Occipital lobe (tissue), 2 donors: Measurements from ENCODE around the gene SSRP1. TPM values are rescaled to one million over a fixed set of nuclear protein-coding genes. Genes with fewer than 3 reads are reported as not detected.

Experiments used
- DNase-seq: peaks from one replicate; lab custom pipeline; 2025; lab: John Stamatoyannopoulos, UW
- total RNA-seq: library from RNA; depleted of rRNA; stranded (reverse); fragments of >200 nt; gene quantifications from one replicate; pipeline ENCODE4 v1.2.3, GENCODE V29; 2014

The SSRP1 gene
- total RNA-seq, 1 donor from 2014 or later = 49.8 TPM

DNA sequence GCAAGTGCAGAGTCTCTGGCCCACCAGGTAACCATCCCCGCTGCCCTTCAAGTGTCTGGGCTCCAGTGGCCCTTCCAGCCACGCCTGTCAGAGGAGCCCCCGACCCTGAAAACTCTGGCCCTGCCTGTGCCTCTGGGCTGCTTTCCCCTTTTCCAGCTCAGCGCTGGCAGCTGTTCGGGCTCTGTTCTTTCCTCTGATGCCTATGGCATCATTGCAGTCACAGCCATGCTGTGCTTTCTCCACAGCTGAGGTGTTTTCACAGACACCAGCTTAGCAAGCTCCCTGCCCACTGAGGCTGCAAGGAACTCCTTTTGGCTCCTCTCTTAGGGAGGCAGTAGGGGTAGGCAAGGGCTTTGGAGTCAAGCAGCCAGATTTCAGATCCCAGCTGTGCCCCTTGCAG is 23.7 kb upstream of the SSRP1 start:
- no peak for DNase-seq

DNA sequence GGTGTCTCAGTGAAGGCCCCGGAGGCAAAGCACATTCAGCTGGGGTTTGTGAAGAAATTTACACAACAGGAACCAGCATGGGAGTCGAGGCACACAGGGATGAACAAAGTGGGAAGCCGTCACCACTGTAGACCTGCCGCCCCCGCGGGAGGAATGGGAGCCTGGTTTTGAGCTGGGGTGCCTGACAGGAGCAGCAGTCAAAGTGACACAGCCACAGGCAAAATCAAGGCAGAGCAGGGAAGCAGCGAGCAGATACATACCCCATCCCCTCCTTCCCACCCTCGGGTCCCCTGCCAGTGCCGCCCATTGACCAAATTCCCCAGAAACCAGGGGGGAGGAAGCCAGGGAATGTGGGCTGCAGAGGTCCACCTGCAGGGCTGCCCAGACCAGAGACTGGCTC is 23.3 kb upstream of the SSRP1 start:
- DNase-seq = no peak

DNA sequence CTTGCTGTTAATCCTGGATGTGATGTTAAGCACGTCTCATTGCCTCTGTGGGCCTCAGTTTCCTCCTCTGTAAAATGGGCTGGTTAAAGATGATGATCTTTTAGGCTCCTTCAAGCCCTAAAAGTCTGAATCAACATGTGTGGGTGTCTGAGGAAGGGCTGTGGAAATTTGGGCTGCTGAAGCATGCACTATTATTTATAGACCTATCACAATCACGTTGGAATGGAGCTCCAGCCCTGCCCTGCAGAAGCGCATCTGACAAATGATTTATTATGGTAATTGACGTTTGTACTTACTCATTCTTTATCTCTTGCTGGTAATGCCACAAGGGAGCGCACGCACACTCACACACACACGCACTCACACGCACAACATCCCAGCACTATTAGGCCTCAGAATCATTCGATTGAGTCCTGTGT is 22.9 kb upstream of the SSRP1 start:
- DNase-seq = no peak

DNA sequence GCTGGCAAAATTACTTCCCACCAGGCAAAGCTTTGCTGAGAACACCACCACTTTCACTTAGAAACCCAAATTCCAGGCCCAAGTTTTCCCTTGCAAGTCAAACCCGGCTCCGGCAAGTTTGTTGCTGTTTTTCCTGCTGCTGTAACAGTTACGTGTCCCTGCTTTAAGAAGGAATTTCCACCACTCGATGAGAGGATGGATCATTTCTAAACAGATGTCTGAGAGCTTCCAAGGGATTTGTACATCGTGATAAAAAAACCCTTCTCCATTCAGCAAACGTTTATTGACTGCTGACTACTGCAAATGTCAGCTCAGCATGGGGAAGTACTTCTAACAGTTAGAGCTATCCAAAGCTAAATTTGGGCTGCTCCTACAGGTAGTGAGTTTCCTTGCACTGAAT is 22.2 kb upstream of the SSRP1 start:
- no peak for DNase-seq

DNA sequence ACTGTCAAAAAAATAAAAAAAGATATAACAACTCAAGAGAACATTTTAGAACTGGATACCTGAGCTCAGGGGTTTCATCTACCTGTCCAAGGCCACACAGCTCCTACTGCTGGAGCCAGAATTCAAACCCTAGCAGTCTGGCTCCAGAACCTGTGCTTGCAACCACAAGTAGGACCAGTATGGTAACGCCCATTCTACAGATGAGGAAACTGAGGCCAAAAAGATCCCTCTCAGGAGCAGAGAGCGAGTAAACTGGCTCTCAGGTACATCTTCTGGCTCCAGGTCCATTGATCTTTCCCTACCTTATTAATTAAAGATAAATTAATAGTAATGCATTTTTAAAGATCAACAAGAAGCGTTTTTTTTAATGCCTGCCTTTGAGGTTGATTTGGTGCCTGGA is 21.6 kb upstream of the SSRP1 start:
- no peak for DNase-seq

DNA sequence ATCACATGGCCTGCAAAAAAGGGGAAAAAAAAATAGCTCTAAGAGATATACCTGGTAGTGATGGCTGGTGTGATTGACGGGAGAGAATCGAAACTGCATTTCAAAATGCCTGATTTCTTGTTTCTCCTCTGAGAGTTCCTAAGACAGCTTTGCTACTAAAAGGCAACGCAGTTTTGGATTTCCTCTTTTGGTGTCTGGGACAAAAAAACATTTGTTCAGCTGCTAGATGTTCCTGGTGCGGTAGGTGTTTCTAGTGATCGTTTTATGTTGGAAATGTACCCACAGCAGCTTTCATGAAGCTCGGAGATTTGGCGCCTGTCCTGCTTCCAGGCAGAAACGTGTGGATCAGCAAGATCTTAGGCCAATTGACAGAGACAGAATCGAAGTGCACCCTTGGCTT is 20.6 kb upstream of the SSRP1 start:
- DNase-seq = peak; percentile 27

DNA sequence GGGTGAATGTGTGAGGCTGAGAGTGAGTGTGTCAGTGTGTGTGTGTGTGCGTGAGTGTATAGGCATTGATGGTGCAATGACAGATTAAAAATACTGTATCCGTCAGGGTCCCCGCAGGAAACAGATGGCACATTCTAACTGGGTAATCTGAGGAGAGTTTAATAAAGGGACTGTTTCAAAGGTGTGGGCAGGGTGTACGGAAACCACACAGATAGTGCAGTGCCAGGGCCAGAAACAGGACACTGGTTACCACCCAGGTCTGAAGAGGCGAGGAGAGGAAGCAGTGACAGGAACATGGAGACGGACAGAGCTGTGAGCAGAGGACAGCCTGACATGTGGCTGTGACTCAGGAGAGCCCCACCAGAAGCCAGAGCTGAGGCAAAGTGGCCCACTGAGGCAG is 19.0 kb upstream of the SSRP1 start:
- no peak for DNase-seq

DNA sequence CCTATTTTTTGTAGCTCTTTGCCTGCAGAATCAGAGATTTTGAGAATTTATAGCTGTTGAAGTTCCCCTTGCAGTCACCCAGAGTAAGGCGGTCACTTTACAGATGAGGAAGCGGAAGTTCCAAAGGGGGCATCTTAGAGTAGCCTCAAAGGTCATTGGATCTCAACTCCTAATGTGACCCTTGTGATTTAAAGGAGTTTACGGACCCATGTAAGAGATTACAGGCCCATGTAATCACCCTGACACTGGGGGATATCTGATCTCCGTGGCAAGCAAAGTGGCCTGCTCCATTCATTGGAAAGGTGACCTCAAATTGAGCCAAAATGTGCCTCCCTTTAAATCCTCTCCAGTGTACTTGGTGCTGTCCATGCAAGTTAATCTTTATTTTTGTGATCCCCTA is 18.2 kb upstream of the SSRP1 start:
- no peak for DNase-seq

DNA sequence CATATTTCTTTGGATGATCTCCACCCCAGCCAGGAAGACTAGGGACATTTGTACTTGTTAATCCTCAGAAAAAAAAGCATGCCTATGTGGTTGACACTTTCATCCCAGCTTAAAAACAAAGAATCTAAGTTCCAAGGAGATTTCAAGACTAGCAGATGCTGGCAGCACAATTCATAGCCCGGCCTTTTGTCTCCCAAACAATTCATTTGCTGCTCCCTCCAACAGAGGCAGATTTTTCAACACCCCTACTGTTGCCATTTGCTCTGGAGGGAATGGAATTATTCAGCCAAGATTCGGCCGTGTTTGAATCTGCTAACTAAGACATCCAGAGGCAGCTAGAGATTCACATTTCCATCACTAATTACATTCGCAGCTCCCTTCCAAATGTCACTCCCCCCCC is 17.8 kb upstream of the SSRP1 start:
- no peak for DNase-seq

DNA sequence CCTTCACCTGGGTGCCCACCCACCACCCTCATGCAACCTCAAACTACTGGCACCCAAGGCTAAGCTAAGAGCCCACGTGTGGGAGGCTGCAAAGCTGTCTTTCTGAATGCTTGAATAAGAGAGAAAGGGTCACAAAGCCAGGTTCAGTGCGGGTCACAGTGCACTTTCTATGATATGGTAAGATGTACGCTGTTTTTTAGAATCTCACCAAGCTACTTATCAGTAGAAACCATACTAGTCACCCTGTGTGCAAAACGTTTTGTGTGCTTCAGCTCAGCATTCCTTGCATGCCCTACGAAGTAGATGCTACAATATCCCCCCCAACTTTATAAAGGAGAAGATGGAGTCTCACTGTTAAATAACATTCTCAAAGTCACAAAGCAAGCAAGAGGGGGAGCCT is 17.3 kb upstream of the SSRP1 start:
- no peak for DNase-seq

DNA sequence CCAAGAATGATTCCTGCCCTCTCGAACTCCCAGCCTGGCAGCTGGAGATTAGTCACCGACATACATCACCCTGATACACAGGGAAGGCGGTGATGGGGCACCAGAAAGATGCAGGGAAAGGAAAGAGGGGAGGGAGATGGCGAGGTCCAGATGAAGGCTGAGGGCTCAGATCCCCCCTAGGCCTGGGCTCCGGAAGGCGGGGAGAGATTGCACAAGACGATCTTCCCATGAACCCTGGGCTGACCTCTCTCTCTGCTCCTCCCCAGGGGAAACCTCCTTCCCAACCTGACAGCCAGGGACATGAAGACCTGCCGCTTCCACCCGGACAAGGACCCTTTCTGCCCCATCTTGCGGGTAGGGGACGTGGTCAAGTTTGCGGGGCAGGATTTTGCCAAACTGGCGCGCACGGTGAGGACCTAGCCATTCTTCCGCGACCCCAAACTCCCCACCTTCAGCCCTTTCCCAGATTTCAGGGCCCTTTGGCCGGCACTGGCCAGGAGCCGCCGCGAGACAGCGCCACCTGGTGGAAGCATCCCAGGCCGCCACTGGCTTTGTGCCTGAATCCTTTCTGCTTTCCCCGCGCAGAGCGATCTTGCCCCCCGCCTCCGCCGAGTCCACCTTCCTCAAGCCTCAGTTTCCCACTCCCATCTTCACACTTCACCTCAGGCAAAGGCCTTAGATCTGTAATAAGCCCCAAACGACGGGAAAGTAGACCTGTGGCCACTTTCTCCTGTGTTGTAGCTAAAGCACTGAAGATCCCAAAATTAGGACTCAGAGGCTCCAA is 14.0 kb upstream of the SSRP1 start:
- no peak for DNase-seq

DNA sequence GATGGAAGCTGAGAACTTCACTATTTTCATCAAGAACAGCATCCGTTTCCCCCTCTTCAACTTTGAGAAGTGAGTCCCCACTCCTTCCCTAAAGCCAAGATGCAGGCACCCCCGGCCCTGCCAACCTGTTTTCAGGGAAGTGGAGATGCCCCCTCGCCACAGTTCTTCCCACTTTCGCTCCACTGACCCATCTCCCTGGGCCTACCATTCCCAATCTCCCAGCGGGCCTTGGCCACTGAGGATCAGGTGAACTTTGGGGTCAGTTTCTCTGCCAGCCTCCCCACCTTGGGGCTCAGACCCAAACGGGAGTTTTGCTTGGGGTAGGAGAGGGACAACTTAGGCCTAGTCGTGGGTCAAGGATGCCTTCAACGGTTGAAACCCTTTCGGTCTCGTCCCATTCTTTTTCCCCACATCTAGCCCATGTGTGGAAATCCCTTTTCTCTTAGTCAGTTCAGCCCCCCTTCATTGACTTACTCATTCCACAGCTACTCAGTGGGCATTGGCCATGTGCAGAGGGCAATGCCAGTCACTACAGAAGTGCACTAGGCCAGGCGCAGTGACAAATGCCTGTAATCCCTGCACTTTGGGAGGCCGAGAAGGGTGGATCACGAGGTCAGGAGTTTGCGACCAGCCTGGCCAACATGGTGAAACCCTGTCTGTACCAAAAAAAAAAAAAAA is 13.1 kb upstream of the SSRP1 start:
- DNase-seq = no peak

DNA sequence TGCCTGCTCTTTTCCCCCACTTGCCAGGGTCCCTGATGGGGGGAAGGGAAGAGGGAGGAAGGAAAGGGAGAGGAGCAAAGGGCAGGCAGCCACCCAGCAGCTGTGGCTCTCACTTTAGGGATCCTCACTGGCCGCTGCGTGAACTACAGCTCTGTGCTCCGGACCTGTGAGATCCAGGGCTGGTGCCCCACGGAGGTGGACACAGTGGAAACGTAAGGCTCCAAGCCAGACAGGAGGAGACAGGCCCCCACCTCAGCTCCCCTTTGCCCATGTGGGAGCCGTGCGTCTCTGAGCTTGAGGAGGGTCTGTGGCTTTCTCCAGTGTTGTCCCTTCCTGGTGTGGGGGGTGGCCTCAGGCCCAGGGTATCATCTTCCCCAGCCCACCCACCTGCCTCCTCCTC is 12.4 kb upstream of the SSRP1 start:
- no peak for DNase-seq

DNA sequence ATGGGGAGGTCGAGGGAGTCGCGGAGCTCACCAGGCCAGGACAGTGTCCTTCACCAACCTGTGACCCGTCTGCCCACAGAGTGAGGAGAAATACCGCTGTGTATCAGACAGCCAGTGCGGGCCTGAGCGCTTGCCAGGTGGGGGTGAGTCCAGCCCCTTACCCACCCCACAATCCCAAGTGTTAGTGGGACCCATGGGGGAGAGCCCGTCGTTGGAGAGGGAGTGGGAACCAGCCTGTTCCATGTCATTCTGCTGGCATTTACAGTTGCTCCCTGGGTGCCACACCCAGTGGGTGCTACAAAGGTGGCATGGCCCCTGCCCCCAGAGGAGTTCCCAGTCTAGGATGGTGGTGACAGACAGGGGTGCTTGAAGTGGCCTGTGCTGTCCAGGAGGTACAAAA is 11.6 kb upstream of the SSRP1 start:
- DNase-seq = no peak

DNA sequence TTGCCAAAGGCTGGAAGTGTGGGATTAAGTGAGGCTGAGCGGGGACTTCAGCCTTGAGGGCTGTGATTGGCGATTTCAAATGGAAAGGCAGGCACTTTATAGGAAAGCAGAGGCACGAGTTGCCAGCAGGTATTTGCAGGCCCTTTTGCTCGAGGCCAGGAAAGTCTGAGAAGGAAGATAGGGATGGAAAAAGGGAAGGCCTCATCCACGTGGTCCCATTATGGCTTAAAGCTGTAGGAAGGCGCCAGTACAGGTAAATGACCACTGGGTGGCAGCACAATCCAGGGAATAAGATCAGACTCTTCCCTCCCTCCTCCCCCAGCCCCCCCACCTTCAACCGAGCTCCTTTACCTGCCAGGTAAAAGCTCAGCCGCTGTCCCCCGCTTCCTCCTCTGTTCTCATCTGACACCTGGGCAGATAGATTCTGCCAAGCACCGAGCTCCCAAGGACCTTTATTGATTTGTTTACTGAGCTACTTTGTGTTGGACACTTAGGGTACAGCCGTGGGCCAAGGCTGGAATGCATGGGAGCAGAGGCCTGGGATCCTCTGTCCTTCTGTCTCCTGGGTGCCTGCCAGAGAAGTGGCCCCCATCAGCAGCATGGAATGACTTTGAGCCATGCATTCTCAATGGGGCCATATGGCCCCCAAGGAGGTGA is 10.0 kb upstream of the SSRP1 start:
- peak; percentile 54 for DNase-seq

DNA sequence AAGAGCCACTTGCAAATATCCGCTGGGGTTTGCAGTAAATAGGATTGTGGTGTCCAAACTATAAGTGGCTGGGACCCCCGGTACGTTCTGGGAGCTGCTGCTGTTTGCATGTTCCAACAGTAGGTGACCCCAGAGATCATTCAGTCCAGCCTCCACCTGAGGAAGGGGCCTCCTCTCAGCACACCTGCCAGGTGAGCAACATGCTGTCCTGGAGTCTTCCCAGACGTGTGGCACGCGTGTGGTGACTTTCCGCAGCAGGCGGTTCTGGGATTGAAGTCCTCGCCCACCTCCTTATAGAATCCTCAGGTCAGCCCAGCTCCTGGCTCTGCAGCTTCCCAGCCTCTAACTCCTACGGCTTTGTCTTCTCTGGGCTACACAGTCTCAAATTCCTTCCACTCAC is 9.1 kb upstream of the SSRP1 start:
- DNase-seq = no peak

DNA sequence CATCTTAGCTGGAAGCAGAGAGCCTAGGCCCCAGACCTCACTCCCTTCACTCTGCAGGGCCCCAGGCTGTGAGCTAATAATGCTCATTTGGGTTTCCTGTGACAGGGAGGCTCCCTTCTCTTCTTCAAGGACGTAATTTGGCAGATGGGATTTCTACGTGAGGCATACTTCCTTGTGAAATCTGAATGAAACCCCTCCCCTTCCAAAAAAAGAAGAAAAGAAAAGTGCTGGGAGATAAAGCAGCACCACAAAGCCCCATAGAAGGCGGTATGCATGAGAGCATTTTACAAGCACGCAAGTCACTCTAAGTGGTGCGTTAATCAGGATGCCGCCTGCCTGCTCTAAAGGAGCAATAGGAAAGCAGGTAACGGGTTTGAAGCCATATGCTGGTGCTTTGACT is 8.1 kb upstream of the SSRP1 start:
- no peak for DNase-seq

DNA sequence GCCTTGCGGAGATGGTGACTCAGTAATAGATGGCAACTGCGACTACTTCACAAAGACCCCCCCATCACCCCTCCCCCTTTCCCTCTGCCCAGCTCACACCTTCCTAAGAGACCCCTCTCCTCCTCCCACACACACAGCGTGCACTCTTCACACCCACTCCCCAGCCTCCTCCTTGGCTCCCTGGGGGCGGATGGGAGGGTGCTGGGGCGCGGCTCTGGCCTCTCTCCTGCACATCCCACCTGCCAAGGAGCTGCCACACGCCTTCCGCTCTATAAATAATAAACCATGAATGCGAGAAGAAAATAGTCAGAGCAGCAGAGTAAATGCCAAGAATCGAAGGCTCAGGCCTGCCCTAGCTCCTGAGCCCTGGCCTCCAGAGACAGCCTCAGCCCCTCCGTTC is 7.0 kb upstream of the SSRP1 start:
- DNase-seq = no peak

DNA sequence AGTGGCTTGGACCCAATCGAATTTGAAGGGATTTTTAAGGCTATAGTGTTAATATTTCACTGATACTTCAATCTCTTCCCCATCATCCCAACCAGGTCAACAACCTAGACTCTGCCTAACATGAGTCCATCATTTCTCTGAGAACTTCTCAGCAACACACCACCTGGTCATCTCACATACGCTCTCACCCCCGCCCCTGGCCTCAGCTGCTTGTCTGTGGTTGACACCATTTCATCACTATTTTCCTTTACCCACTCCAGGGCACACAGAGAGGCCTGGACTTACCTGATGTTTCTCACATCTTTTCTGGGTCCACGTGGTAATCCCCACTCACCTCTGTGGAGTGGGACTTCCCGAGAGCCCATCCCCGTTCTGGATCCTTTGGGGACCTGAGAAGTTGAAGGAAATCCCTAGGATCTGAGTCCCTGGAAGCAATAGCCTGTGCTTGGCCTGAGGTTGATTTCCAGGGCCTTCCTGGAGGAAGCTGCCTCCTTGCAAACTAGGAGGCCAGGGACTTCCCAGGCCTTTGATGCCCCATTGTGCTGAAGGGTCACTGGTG is 5.6 kb upstream of the SSRP1 start:
- DNase-seq = no peak

DNA sequence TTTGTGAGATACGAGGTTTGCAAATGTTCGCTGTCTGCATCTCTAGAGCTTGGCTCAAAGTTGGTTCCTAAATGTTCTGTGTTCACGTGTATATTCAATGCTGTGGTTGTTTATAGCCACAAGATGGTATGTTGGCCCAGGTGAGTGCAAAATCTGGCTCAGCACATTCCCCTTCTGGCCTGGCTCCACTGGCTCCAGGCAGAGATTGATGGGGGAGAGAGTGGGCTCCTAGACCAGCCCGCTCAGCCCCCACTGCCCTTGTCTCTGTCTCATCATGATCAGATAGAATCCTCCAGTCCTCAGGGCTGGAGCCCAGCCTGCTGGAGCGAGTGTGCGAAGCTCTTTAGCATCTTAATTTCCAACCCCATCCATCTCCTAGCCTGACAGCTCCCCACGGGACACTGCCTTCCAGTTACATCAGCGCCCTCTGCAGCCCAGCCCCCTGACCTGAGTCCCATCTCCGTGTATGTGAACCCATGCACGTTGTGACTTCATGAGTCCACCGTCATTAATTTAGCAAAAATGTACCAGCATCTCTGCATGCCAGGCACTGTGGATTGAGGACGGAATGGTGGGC is 4.4 kb upstream of the SSRP1 start:
- no peak for DNase-seq

DNA sequence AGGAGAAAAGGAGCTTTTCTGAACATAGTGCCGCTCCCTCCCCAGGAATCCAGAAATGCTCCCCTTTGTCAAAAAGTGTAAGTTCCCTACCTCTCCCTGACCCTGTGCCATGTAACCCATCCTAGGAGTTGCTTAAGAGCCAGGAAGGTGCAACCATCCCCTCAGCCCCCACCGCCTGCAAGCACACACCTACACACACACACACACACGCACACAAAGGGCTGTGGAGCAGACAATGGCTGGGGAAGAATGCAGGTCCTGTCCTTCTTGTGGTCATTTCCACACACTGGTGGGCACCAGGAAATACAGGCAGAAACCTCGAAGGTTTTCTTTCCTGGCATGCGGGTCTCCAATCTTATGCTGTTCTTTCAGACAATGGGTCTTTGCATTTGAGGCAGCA is 3.6 kb upstream of the SSRP1 start:
- DNase-seq = no peak

DNA sequence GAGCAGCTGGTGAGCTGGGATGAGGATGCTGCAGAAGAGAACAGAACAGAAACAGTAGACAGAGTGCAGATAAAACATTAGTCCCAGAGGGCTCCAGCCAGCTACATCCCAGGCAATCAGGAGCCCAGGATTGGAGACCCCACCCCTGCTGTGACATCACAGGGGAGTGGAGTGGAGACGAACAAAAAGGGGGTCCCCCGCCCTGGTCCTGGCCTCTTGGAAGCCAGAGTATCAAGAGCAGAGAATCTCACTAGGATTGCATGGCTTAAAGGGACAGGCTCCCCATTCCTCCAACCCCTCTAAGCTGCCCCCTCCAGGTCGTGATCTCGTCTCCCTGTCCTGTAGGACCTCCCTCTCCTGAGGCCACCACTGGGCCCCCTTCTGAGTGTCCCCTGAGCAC is 2.5 kb upstream of the SSRP1 start, which contains the start of gene P2RX3:
Gene P2RX3, plus strand, starts transcription at position 211 of the 400 bp plus-strand sequence. CDS start 199 bp downstream, outside the sequence.
- no peak for DNase-seq
